Testis (tissue), 2 donors: ENCODE data around the gene CELF2.

Source experiments
- POLR2A ChIP-seq: fragments of 450-650 bp; IDR thresholded peaks from one replicate; pipeline ENCODE4 v1.6.1; 2017; ENCODE audit warnings: antibody characterized with exemption, mild to moderate bottlenecking, moderate library complexity
- TF ChIP-seq, protein P1 (sequence below), 3 experiments: fragments of 450-650 bp in 2 of 3; fragments of 200-600 bp in 1 of 3; sonication (generic) in 1 of 3; IDR thresholded peaks; one replicate each; pipeline ENCODE4 v1.5.1; 2016 to 2019; ENCODE audit warnings: antibody characterized with exemption in 3 of 3, mild to moderate bottlenecking in 2 of 3, moderate library complexity in 1 of 3

DNA sequence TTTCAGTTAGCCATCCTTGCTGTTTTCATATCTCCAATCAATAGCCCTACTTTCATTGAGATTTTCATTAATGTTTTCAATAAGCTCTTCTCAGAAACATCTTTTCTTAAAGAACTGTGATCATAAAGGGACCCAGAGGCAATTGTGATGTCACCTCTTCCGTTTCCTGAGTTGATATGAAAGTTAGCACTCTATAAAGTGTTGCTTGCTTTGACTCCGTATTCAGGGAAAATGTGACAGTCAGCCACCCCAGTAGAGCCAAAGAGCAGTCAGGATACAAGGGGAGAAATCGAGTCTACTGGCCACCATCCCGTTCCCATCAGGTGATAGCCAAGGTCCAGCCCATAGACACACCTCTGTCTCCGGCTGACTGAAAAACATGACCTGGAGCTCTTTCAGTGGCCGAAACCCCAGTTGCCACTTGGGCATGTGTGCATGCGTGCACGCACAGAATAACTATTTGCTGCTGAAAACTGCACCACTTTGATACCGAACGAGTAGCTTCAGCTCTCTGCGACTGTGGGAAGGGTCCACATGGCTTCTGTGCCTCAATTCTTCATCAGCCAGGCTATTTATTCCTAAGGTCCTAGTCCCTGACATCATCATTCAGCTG is 302.4 kb downstream of the CELF2 start:
- TF ChIP-seq, protein P1, sequence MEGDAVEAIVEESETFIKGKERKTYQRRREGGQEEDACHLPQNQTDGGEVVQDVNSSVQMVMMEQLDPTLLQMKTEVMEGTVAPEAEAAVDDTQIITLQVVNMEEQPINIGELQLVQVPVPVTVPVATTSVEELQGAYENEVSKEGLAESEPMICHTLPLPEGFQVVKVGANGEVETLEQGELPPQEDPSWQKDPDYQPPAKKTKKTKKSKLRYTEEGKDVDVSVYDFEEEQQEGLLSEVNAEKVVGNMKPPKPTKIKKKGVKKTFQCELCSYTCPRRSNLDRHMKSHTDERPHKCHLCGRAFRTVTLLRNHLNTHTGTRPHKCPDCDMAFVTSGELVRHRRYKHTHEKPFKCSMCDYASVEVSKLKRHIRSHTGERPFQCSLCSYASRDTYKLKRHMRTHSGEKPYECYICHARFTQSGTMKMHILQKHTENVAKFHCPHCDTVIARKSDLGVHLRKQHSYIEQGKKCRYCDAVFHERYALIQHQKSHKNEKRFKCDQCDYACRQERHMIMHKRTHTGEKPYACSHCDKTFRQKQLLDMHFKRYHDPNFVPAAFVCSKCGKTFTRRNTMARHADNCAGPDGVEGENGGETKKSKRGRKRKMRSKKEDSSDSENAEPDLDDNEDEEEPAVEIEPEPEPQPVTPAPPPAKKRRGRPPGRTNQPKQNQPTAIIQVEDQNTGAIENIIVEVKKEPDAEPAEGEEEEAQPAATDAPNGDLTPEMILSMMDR (IDR thresholded peaks at IDR 0.05), result no peak
- no peak for TF ChIP-seq POLR2A
